ENCODE data around the gene HEPACAM. TPM values are rescaled to one million over a fixed set of nuclear protein-coding genes. Genes with fewer than 3 reads are reported as not detected.

Gene HEPACAM
- total RNA-seq, 1 donor from 2014 or later = 0.08 TPM

GRCh38 chr11:124875943-124876817, 59.7 kb downstream of the HEPACAM start:
- peak overlapping the region; percentile 89 for H3K4me3 Mint-ChIP-seq (ENCODE audit: unreplicated experiment)
- no peaks in the 10 kb centered on the region for H3K9me3 Mint-ChIP-seq (ENCODE audit: unreplicated experiment)
- peak; percentile 92 for DNase-seq (ENCODE audit: low spot score)
- peaks cover 46% of the 10 kb centered on the region for H3K4me1 Mint-ChIP-seq (ENCODE audit: unreplicated experiment)
- no peaks in the 10 kb centered on the region for H3K36me3 Mint-ChIP-seq (ENCODE audit: low read depth, unreplicated experiment)
- H3K27me3 Mint-ChIP-seq (ENCODE audit: unreplicated experiment) = peaks cover 25% of the 10 kb centered on the region
- peak; percentile 64 for TF ChIP-seq CTCF (IDR thresholded peaks at IDR 0.05; ENCODE audit: unreplicated experiment)
- peak overlapping the region; percentile 18 for H3K27ac Mint-ChIP-seq (ENCODE audit: unreplicated experiment)

DNA sequence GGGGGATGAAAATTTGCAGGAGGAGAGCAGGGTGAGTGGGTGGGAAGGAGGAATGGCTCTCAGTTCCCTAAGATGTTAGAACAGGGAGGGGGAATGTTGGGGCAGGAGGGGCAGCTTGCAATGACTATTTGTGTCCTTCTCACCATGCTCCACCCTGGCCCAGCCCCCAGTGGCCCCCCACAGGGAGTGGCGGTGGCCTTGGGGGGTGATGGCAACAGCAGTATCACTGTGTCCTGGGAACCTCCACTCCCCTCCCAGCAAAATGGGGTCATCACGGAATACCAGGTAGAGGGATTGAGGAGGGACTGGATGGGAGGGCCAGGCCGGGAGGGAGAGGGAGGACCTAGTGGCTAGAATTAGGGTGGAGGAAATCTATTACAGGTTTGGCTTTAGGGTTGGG, 60.4 kb downstream of the HEPACAM start:
- no peak for DNase-seq (ENCODE audit: low spot score)
- Mint-ChIP-seq H3K36me3 (ENCODE audit: low read depth, unreplicated experiment) (peaks cover 2% of the 10 kb centered on the region), H3K4me1 (ENCODE audit: unreplicated experiment) (peaks cover 38% of the 10 kb centered on the region), H3K27me3 (ENCODE audit: unreplicated experiment) (peaks cover 28% of the 10 kb centered on the region), H3K9me3 (ENCODE audit: unreplicated experiment) (no peaks in the 10 kb centered on the region), H3K27ac (ENCODE audit: unreplicated experiment) (peak overlapping the region; percentile 61), H3K4me3 (ENCODE audit: unreplicated experiment) (peak overlapping the region; percentile 71)
- TF ChIP-seq CTCF (IDR thresholded peaks at IDR 0.05; ENCODE audit: unreplicated experiment) = no peak

- Mint-ChIP-seq H3K9me3 (ENCODE audit: unreplicated experiment) (no peaks in the 10 kb centered on the region), H3K27ac (ENCODE audit: unreplicated experiment) (no peak overlapping the region), H3K27me3 (ENCODE audit: unreplicated experiment) (peaks cover 31% of the 10 kb centered on the region), H3K4me3 (ENCODE audit: unreplicated experiment) (no peak overlapping the region), H3K4me1 (ENCODE audit: unreplicated experiment) (peaks cover 32% of the 10 kb centered on the region), H3K36me3 (ENCODE audit: low read depth, unreplicated experiment) (peaks cover 4% of the 10 kb centered on the region)
- TF ChIP-seq CTCF (IDR thresholded peaks at IDR 0.05; ENCODE audit: unreplicated experiment) = no peak
- DNase-seq (ENCODE audit: low spot score) = no peak
Measured at GRCh38 chr11:124874571-124875255, 61.1 kb downstream of the HEPACAM start.

DNA sequence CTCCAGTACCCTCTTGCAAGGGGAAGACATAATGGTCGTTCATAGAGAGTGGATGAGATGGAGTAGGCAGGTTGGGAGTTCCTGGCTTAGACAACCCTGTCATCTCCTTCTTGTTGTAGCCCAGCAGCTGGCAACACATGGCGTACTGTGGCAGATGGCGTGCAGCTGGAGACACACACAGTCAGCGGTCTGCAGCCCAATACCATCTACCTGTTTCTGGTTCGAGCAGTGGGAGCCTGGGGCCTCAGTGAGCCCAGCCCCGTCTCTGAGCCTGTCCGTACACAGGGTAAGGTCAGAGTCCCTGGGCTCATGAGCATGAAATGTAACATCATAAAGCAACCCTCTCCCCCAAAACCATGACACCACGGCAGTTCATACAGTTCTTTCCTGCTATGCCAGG, 61.9 kb downstream of the HEPACAM start:
- DNase-seq (ENCODE audit: low spot score) = no peak
- Mint-ChIP-seq H3K27ac (ENCODE audit: unreplicated experiment) (no peak overlapping the region), H3K9me3 (ENCODE audit: unreplicated experiment) (no peaks in the 10 kb centered on the region), H3K27me3 (ENCODE audit: unreplicated experiment) (peaks cover 28% of the 10 kb centered on the region), H3K4me3 (ENCODE audit: unreplicated experiment) (peak overlapping the region; percentile 44), H3K4me1 (ENCODE audit: unreplicated experiment) (peaks cover 29% of the 10 kb centered on the region), H3K36me3 (ENCODE audit: low read depth, unreplicated experiment) (peaks cover 4% of the 10 kb centered on the region)
- no peak for TF ChIP-seq CTCF (IDR thresholded peaks at IDR 0.05; ENCODE audit: unreplicated experiment)

- no peaks in the 10 kb centered on the region for H3K9me3 Mint-ChIP-seq (ENCODE audit: unreplicated experiment)
- H3K36me3 Mint-ChIP-seq (ENCODE audit: low read depth, unreplicated experiment) = peaks cover 4% of the 10 kb centered on the region
- H3K4me3 Mint-ChIP-seq (ENCODE audit: unreplicated experiment) = no peak overlapping the region
- H3K27ac Mint-ChIP-seq (ENCODE audit: unreplicated experiment) = no peak overlapping the region
- H3K27me3 Mint-ChIP-seq (ENCODE audit: unreplicated experiment) = peaks cover 28% of the 10 kb centered on the region
- TF ChIP-seq CTCF (IDR thresholded peaks at IDR 0.05; ENCODE audit: unreplicated experiment) = no peak
- H3K4me1 Mint-ChIP-seq (ENCODE audit: unreplicated experiment) = peaks cover 26% of the 10 kb centered on the region
- DNase-seq (ENCODE audit: low spot score) = no peak
Measured at GRCh38 chr11:124872741-124873140, 63.1 kb downstream of the HEPACAM start.

Data from endothelial cell (in vitro differentiated cells).